K562 (cell line): ENCODE measurements around the gene CYP2R1. TPM values are rescaled to one million over a fixed set of nuclear protein-coding genes. Genes with fewer than 3 reads are reported as not detected.

Experiments used
- ATAC-seq: fragments of 200-7000 bp; cut with Tn5 transposase; 3 replicates; pipeline ENCODE4 v1.9.1; 2020; ENCODE audit warnings: moderate library complexity
- BruUV-seq: library from RNA; stranded (reverse); fragments of 400-500 nt; replicated peaks from 2 replicates; lab custom pipeline; 2021; lab: Mats Ljungman, UMichigan
- CTCF ChIA-PET: fragments of 300-600 bp; formaldehyde crosslinking; extraction: SDS; loops from one replicate; lab custom pipeline; 2021; ENCODE audit warnings: low intra/inter-chr PET ratio; lab: Yijun Ruan, JAX
- POLR2A ChIA-PET: fragments of 300-600, 350-650 bp; sonication (Branson Sonifier 250); formaldehyde crosslinking; extraction: SDS; loops from one replicate; lab custom pipeline; 2021; ENCODE audit warnings: antibody characterized with exemption, inconsistent platforms; lab: Yijun Ruan, JAX
- DNase-seq, 4 experiments: peaks; one replicate each; pipeline versions ENCODE4 v3.0.0 to v3.0.0-alpha.2; 2011 to 2018; ENCODE audit warnings: low spot score in 3 of 4, mixed read lengths in 3 of 4; ENCODE audit errors: extremely low read depth in 1 of 4
- FAIRE-seq: peaks from 2 replicates; lab custom pipeline; 2011; peaks lifted over from hg19 to GRCh38; lab: Jason Lieb, UNC
- H2AFZ ChIP-seq: 2 replicates; pipeline ENCODE4 v1.6.0; 2011; ENCODE audit warnings: low read depth, low read length, control low read depth, inconsistent platforms
- H3K27ac ChIP-seq: fragments of 200-600 bp; 3 replicates; pipeline ENCODE4 v1.8.0; 2011; ENCODE audit warnings: low read depth, mild to moderate bottlenecking, control low read depth, inconsistent platforms, low read length, moderate library complexity, mixed read lengths; ENCODE audit errors: extremely low read depth
- H3K27me3 ChIP-seq, 2 experiments: fragments of 300-600 bp in 1 of 2; 2 replicates in 1 of 2; 3 replicates in 1 of 2; pipeline versions ENCODE4 v1.6.0 to v1.8.0; 2011; ENCODE audit warnings: inconsistent platforms in 2 of 2, low read length in 2 of 2, mild to moderate bottlenecking in 1 of 2, mixed read lengths in 1 of 2, moderate library complexity in 1 of 2; ENCODE audit not compliant: control insufficient read depth in 2 of 2, insufficient read depth in 2 of 2
- H3K36me3 ChIP-seq: fragments of 300-600 bp; 3 replicates; pipeline ENCODE4 v1.8.0; 2011; ENCODE audit warnings: mild to moderate bottlenecking, low read length, inconsistent platforms; ENCODE audit not compliant: control insufficient read depth, insufficient read depth
- H3K4me1 ChIP-seq, 2 experiments: fragments of 200-600 bp in 1 of 2; replicated peaks in 1 of 2; 2 replicates in 1 of 2; 3 replicates in 1 of 2; pipeline versions ENCODE4 v1.5.1 to v1.8.0; 2011; ENCODE audit warnings: inconsistent platforms in 2 of 2, low read length in 2 of 2, mild to moderate bottlenecking in 1 of 2, mixed read lengths in 1 of 2, moderate library complexity in 1 of 2; ENCODE audit not compliant: control insufficient read depth in 2 of 2, insufficient read depth in 2 of 2
- H3K4me2 ChIP-seq: 2 replicates; pipeline ENCODE4 v1.6.1; 2011; ENCODE audit warnings: low read length, control low read depth, inconsistent platforms, mixed read lengths; ENCODE audit not compliant: insufficient read depth
- H3K4me3 ChIP-seq: fragments of 200-600 bp; sonication (generic), shearing (Covaris generic); 2 replicates; pipeline ENCODE4 v1.5.1; 2016; ENCODE audit warnings: control low read depth, inconsistent platforms
- H3K79me2 ChIP-seq: fragments of 200-600 bp; 3 replicates; pipeline ENCODE4 v1.8.0; 2011; ENCODE audit warnings: low read length, inconsistent platforms; ENCODE audit not compliant: control insufficient read depth, insufficient read depth
- H3K9ac ChIP-seq, 2 experiments: 2 replicates each; pipeline versions ENCODE4 v1.6.0 to v1.6.1; 2011; ENCODE audit warnings: low read depth in 2 of 2, low read length in 2 of 2, control low read depth in 1 of 2, inconsistent platforms in 1 of 2, mild to moderate bottlenecking in 1 of 2, mixed read lengths in 1 of 2; ENCODE audit not compliant: insufficient read depth in 1 of 2
- H3K9me1 ChIP-seq: one replicate; pipeline ENCODE4 v1.6.0; 2011; ENCODE audit warnings: inconsistent platforms, mild to moderate bottlenecking, low read length, moderate library complexity; ENCODE audit not compliant: control insufficient read depth, insufficient read depth
- H3K9me3 ChIP-seq: replicated peaks from 2 replicates; pipeline ENCODE4 v1.5.1; 2011; ENCODE audit warnings: low read depth, low read length, inconsistent platforms; ENCODE audit not compliant: control insufficient read depth, insufficient read depth
- H4K20me1 ChIP-seq: replicated peaks from 2 replicates; pipeline ENCODE4 v1.6.1; 2011; ENCODE audit warnings: low read length, inconsistent platforms, mixed read lengths; ENCODE audit not compliant: control insufficient read depth, insufficient read depth
- CEBPB ChIP-seq: fragments of 450-650 bp; IDR thresholded peaks from 2 replicates; pipeline ENCODE4 v1.6.1; 2016; ENCODE audit warnings: missing genetic modification characterization, missing compliant biosample characterization
- CEBPG ChIP-seq, 3 experiments: fragments of 200-800 bp in 1 of 3; sonication (Bioruptor generic) in 1 of 3; sonication (generic) in 1 of 3; formaldehyde crosslinking in 1 of 3; IDR thresholded peaks in 2 of 3; conservative IDR thresholded peaks in 1 of 3; 2 replicates each; pipeline versions ENCODE4 v1.6.1 to v1.8.0; 2016 to 2022; ENCODE audit warnings: missing compliant biosample characterization in 2 of 3, missing genetic modification characterization in 2 of 3, mild to moderate bottlenecking in 1 of 3, missing genetic modification reagents in 1 of 3
- CHD4 ChIP-seq: fragments of 200-600 bp; sonication (generic); IDR thresholded peaks from 3 replicates; pipeline ENCODE4 v1.6.1; 2012; ENCODE audit warnings: low read depth, mild to moderate bottlenecking, mixed read lengths, low read length, inconsistent platforms; ENCODE audit not compliant: insufficient read depth, insufficient replicate concordance, poor library complexity, severe bottlenecking
- RBM22 ChIP-seq: fragments of 200-400 bp; formaldehyde crosslinking; IDR thresholded peaks from 2 replicates; pipeline ENCODE4 v1.6.1; 2018; ENCODE audit warnings: low read length, low read depth; ENCODE audit not compliant: poor library complexity, severe bottlenecking
- WGBS: fragments of 100-300 bp; shearing (Covaris generic); methylation state at CpG from one replicate; pipeline ENCODE4 v1.1.6; 2016; ENCODE audit warnings: low coverage, mixed read lengths; ENCODE audit not compliant: insufficient coverage; ENCODE audit errors: missing lambda C conversion rate; 5-methylcytosine and 5-hydroxymethylcytosine counted together
- in situ Hi-C: fragments of 300-500 bp; cut with MboI; formaldehyde crosslinking; loops from 4 replicates; pipeline ENCODE4 v1.15.0; 2018; ENCODE audit warnings: inconsistent platforms, mixed read lengths
- intact Hi-C: fragments of 100-400 bp; cut with micrococcal nuclease; formaldehyde crosslinking; loops from 2 replicates; pipeline ENCODE4 v1.14.2; 2022
- polyA plus RNA-seq, 8 experiments: library from polyadenylated mRNA; depleted of rRNA in 4 of 8; stranded (reverse) in 5 of 8; unstranded in 3 of 8; fragments of >200 nt; fragmentation: Nextera tagmentation in 2 of 8; fragmentation: Illumina TruSeq in 1 of 8; extraction: Ambion mirVana in 2 of 8; extraction: Trizol in 1 of 8; gene quantifications; 2 replicates each; pipeline versions ENCODE4 v1.2.1 to v1.2.3, GENCODE V29; 2011 to 2014; ENCODE audit warnings: inconsistent platforms in 1 of 8, missing spikeins in 1 of 8
- total RNA-seq, 7 experiments: library from RNA; depleted of rRNA in 6 of 7; stranded (reverse); fragments of >200 nt in 6 of 7; fragmentation: Illumina TruSeq in 2 of 7; extraction: Trizol in 2 of 7; gene quantifications; 2 replicates each; pipeline versions ENCODE4 v1.2.1 to v1.2.3, GENCODE V29; 2011 to 2021; ENCODE audit warnings: low replicate concordance in 1 of 7

The CYP2R1 gene
- total and polyA plus RNA-seq, 9 of the 15 experiments (the other 6 are each of a cell fraction or from before 2014, with no cell fraction given): 19.4 to 40.5 (median 29.4) TPM

DNA sequence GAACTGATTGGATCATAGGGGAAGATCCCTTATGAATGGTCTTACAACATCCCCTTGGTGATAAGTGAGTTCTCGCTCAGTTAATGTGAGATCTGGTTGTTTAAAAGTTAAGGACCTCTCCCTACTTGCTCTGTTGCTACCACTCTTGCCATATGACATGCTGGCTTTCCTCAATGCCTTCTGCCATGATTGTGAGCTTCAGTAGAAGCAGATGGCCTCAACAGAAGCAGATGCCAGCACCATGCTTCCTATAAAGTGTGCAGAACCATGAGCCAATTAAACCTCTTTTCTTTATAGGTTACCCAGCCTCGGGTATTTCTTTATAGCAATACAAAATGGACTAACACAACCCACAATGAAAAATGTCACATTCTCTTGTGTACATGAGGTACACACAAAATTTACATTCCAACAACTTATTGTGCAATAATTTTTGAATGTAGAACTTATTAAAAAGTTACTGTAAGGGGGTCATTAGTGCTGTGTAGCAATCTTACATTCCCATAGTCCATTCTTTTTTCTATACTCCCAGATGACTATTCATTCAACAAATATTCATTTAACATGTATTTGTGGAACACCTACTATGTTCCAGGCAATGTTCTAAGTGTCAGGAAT is 10.3 kb downstream of the CYP2R1 start:
- H3K36me3 ChIP-seq: peaks cover 27% of the 10 kb centered on the region; the same call in 2 of the 3 replicates
- ChIA-PET POLR2A (no interaction called here), CTCF (no interaction called here)
- intact Hi-C loops (no loop called here), in situ Hi-C loops (no loop called here)
- H2AFZ ChIP-seq: no peak overlapping the region
- no peaks in the 10 kb centered on the region; the same call in 1 of the 2 replicates for H4K20me1 ChIP-seq
- no peak overlapping the region for H3K4me3 ChIP-seq
- FAIRE-seq: no peak
- no peak overlapping the region for H3K9ac ChIP-seq
- no peak overlapping the region for H3K4me2 ChIP-seq
- DNase-seq: no peak
- 66% methylated on average over 2 of the region's 2 CpGs for WGBS
- peaks cover 0 to 5% of the 10 kb centered on the region in 2 experiments; a peak in 1 of 5 replicates for H3K4me1 ChIP-seq
- no peak overlapping the region for H3K27ac ChIP-seq
- no peak for ATAC-seq
- no peaks in the 10 kb centered on the region for H3K27me3 ChIP-seq
- TF ChIP-seq RBM22 (no peak), CEBPG (CRISPR knock-in tag; IDR thresholded peaks at IDR 0.05) (no peak), CEBPG (tag; conservative IDR thresholded peaks at IDR 0.05 in 1 of 2, IDR thresholded peaks at IDR 0.05 in 1 of 2) (peak; percentile 76 to 94), CHD4 (no peak), CEBPB (tag) (peak; percentile 89)
- no peaks in the 10 kb centered on the region for H3K9me3 ChIP-seq
- no peaks in the 10 kb centered on the region for H3K9me1 ChIP-seq
- BruUV-seq: no TSS peak
- H3K79me2 ChIP-seq: 0 out of 3 replicates have a peak, but pooled peaks cover 4% of the 10 kb centered on the region
